DMS79 treated with DMSO at 0.1 percent for 48 hours (cell line): ENCODE data around the gene RFX5.

ENCODE experiments used
- DNase-seq: peaks from one replicate; lab custom pipeline; 2025; lab: John Stamatoyannopoulos, UW

RFX5 gene

GRCh38 chr1:151325231-151325630 lies 21.8 kb downstream of the RFX5 start:
- no peak for DNase-seq

- no peak for DNase-seq
Observed at GRCh38 chr1:151324390-151324930, 22.6 kb downstream of the RFX5 start.

GRCh38 chr1:151318975-151319374 lies 28.1 kb downstream of the RFX5 start:
- no peak for DNase-seq

- no peak for DNase-seq
Observed at GRCh38 chr1:151315565-151316235, 31.4 kb downstream of the RFX5 start.

GRCh38 chr1:151314137-151314875 lies 32.7 kb downstream of the RFX5 start:
- DNase-seq: no peak

- no peak for DNase-seq
Observed at GRCh38 chr1:151313501-151313900, 33.6 kb downstream of the RFX5 start.

GRCh38 chr1:151312826-151313225 lies 34.2 kb downstream of the RFX5 start:
- DNase-seq: no peak

- no peak for DNase-seq
Observed at GRCh38 chr1:151312411-151312810, 34.6 kb downstream of the RFX5 start.

GRCh38 chr1:151311589-151312331 lies 35.3 kb downstream of the RFX5 start:
- no peak for DNase-seq

- DNase-seq: no peak
Observed at GRCh38 chr1:151311011-151311410, 36.0 kb downstream of the RFX5 start.

- no peak for DNase-seq
Observed at GRCh38 chr1:151309811-151310323, 37.2 kb downstream of the RFX5 start.

GRCh38 chr1:151294742-151295462 lies 52.1 kb downstream of the RFX5 start:
- no peak for DNase-seq

- no peak for DNase-seq
Observed at GRCh38 chr1:151293093-151293492, 54.0 kb downstream of the RFX5 start.

GRCh38 chr1:151292207-151293030 lies 54.6 kb downstream of the RFX5 start:
- DNase-seq: no peak

GRCh38 chr1:151290709-151291303 lies 56.2 kb downstream of the RFX5 start:
- no peak for DNase-seq
